Retina (tissue), 1 donor: ENCODE data around the gene FRMD1.
A peak's percentile ranks its signal among the peaks of the same experiment; 100 is the strongest.

Experiments
- DNase-seq: peaks from one replicate; pipeline ENCODE4 v3.0.0-alpha.2; 2016

The FRMD1 gene

GRCh38 chr6:168075787-168076202, 3.2 kb downstream of the FRMD1 start:
- no peak for DNase-seq

GRCh38 chr6:168075216-168075615, 3.8 kb downstream of the FRMD1 start:
- no peak for DNase-seq

GRCh38 chr6:168073937-168074730, 4.9 kb downstream of the FRMD1 start:
- DNase-seq, result no peak

- DNase-seq, result no peak
Observed at GRCh38 chr6:168072730-168073129, 6.3 kb downstream of the FRMD1 start.

GRCh38 chr6:168072261-168072660, 6.8 kb downstream of the FRMD1 start:
- DNase-seq, result no peak

GRCh38 chr6:168071620-168072019, 7.4 kb downstream of the FRMD1 start:
- DNase-seq, result no peak

GRCh38 chr6:168070804-168071203, 8.2 kb downstream of the FRMD1 start:
- DNase-seq, result no peak

GRCh38 chr6:168067081-168067759, 11.8 kb downstream of the FRMD1 start:
- DNase-seq, result no peak

- DNase-seq, result no peak
Observed at GRCh38 chr6:168064226-168064807, 14.7 kb downstream of the FRMD1 start.

- no peak for DNase-seq
Observed at GRCh38 chr6:168063431-168063830, 15.6 kb downstream of the FRMD1 start.

- no peak for DNase-seq
Observed at GRCh38 chr6:168062346-168063289, 16.4 kb downstream of the FRMD1 start.

GRCh38 chr6:168061269-168062210, 17.5 kb downstream of the FRMD1 start:
- no peak for DNase-seq

GRCh38 chr6:168060521-168060931, 18.5 kb downstream of the FRMD1 start:
- peak; percentile 78 for DNase-seq

- no peak for DNase-seq
Observed at GRCh38 chr6:168058691-168059551, 20.1 kb downstream of the FRMD1 start.

GRCh38 chr6:168057836-168058235, 21.2 kb downstream of the FRMD1 start:
- DNase-seq, result no peak

GRCh38 chr6:168056892-168057527, 22.0 kb downstream of the FRMD1 start:
- DNase-seq, result no peak

GRCh38 chr6:168055696-168056489, 23.1 kb downstream of the FRMD1 start:
- DNase-seq, result no peak

GRCh38 chr6:168054765-168055560, 24.0 kb downstream of the FRMD1 start:
- no peak for DNase-seq
